Common myeloid progenitor, CD34-positive (primary cell): Measurements from ENCODE around the gene ITPK1.

Experiments used
- CTCF ChIA-PET: fragments of 350-600 bp; sonication (Branson Sonifier 250); formaldehyde crosslinking; loops from one replicate; lab custom pipeline; 2021; ENCODE audit warnings: antibody characterized with exemption; lab: Charles Lee
- POLR2A ChIA-PET: fragments of 350-600 bp; sonication (Branson Sonifier 250); formaldehyde crosslinking; loops from one replicate; lab custom pipeline; 2021; ENCODE audit warnings: antibody characterized with exemption; lab: Charles Lee
- DNase-seq, 3 donors: peaks; one replicate each; pipeline versions ENCODE4 v3.0.0 to v3.0.0-alpha.2; 2013
- H3K27ac ChIP-seq, 2 experiments: 1 replicate in 1 of 2; 2 replicates in 1 of 2; pipeline ENCODE4 v1.7.0; 2013; ENCODE audit warnings: inconsistent platforms in 2 of 2, low read length in 2 of 2, mild to moderate bottlenecking in 2 of 2, low read depth in 1 of 2, moderate library complexity in 1 of 2; ENCODE audit not compliant: severe bottlenecking in 2 of 2, insufficient read depth in 1 of 2, poor library complexity in 1 of 2
- H3K27me3 ChIP-seq, 5 experiments: replicated peaks in 2 of 5; 1 replicate in 3 of 5; 2 replicates in 2 of 5; pipeline versions ENCODE4 v1.6.1 to v1.7.0; 2013; ENCODE audit warnings: low read length in 4 of 5, mild to moderate bottlenecking in 2 of 5, moderate library complexity in 2 of 5, inconsistent platforms in 1 of 5; ENCODE audit not compliant: insufficient read depth in 5 of 5, control insufficient read depth in 4 of 5
- H3K36me3 ChIP-seq, 4 experiments: 1 replicate in 2 of 4; 2 replicates in 2 of 4; pipeline versions ENCODE4 v1.6.1 to v1.7.0; 2013; ENCODE audit warnings: low read length in 3 of 4, control low read depth in 1 of 4, mild to moderate bottlenecking in 1 of 4; ENCODE audit not compliant: control insufficient read depth in 4 of 4, insufficient read depth in 4 of 4
- H3K4me1 ChIP-seq, 4 experiments: 1 replicate in 3 of 4; 2 replicates in 1 of 4; pipeline versions ENCODE4 v1.6.1 to v1.7.1; 2013; ENCODE audit warnings: low read length in 3 of 4, mild to moderate bottlenecking in 3 of 4, control low read depth in 1 of 4, inconsistent platforms in 1 of 4, moderate library complexity in 1 of 4; ENCODE audit not compliant: control insufficient read depth in 4 of 4, insufficient read depth in 4 of 4; ENCODE audit errors: control extremely low read depth in 1 of 4
- H3K4me3 ChIP-seq, 7 experiments: 1 replicate in 4 of 7; 2 replicates in 3 of 7; pipeline versions ENCODE4 v1.5.1 to v1.7.0; 2013; ENCODE audit warnings: mild to moderate bottlenecking in 7 of 7, low read length in 6 of 7, moderate library complexity in 6 of 7, inconsistent platforms in 2 of 7, low read depth in 2 of 7, control low read depth in 1 of 7; ENCODE audit not compliant: insufficient read depth in 4 of 7, control insufficient read depth in 1 of 7; ENCODE audit errors: extremely low read depth in 1 of 7
- H3K9me3 ChIP-seq, 5 experiments: 1 replicate in 4 of 5; 2 replicates in 1 of 5; pipeline versions ENCODE4 v1.6.1 to v1.7.1; 2013; ENCODE audit warnings: low read length in 4 of 5, mild to moderate bottlenecking in 2 of 5, inconsistent platforms in 1 of 5, low read depth in 1 of 5, moderate library complexity in 1 of 5; ENCODE audit not compliant: control insufficient read depth in 4 of 5, insufficient read depth in 2 of 5; ENCODE audit errors: control extremely low read depth in 1 of 5
- WGBS: methylation state at CpG from one replicate; pipeline ENCODE4 v1.1.5; 2013; ENCODE audit not compliant: insufficient coverage; 5-methylcytosine and 5-hydroxymethylcytosine counted together

The ITPK1 gene

DNA sequence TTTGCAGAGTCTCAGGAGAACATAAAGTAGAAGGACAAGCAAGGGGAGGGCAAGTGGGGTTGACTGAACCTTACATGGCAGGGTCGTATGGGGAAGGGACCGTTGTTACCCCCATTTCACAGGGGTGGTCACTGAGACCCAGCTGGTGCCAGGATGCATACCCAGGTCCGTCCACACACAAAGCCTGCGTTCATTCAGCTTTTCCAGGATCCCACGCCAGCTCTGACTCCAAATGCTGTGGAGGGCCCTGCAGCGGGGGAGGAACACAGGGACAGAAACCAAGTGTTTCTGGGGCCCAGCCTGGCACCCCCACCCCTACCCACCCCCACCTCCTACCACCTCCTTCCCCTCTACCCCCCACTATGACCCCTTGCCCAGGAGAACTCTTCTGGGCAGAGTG lies 209.3 kb downstream of the ITPK1 start:
- Histone ChIP-seq H3K9me3 (no peaks in the 10 kb centered on the region), H3K27ac (no peak overlapping the region), H3K4me1 (no peaks in the 10 kb centered on the region), H3K27me3 (peaks cover 0 to 33% (median 18%) of the 10 kb centered on the region in 5 experiments), H3K36me3 (no peaks in the 10 kb centered on the region), H3K4me3 (no peak overlapping the region)
- WGBS = 93% methylated on average over 3 of the region's 6 CpGs
- POLR2A ChIA-PET = no interaction called here
- CTCF ChIA-PET = interaction anchor here (1.5 kb wide), 1 partner anchor 14 kb away, joined by 3 read pairs; no protein-coding TSS in a partner anchor
- DNase-seq = no peak

DNA sequence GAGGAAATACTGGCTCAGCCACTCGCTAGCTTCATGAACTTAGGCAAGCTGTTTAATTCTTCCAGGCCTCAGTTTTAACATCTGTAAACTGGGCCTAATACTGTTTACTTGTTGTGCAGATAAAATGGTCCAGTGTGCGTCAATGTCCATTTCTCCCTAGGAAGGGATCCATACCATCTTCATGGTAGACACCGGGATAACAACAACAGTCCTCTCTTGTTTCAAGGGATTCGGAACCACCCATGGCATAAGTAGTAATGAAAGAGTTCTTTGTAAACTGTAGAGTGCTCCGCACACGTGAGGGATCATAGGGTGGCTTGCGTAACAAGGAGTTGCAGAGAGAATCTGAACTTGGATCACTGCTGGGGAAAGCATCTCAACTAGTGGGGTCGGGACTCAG lies 210.1 kb downstream of the ITPK1 start:
- Histone ChIP-seq H3K4me1 (no peaks in the 10 kb centered on the region), H3K27ac (no peak overlapping the region), H3K27me3 (peaks cover 0 to 39% (median 18%) of the 10 kb centered on the region in 5 experiments), H3K9me3 (no peaks in the 10 kb centered on the region), H3K36me3 (no peaks in the 10 kb centered on the region), H3K4me3 (no peak overlapping the region)
- ChIA-PET POLR2A (no interaction called here), CTCF (interaction anchor here (1.5 kb wide), 1 partner anchor 13 kb away, joined by 3 read pairs; no protein-coding TSS in a partner anchor)
- DNase-seq = no peak
- WGBS = 95% methylated on average over 4 of the region's 8 CpGs

DNA sequence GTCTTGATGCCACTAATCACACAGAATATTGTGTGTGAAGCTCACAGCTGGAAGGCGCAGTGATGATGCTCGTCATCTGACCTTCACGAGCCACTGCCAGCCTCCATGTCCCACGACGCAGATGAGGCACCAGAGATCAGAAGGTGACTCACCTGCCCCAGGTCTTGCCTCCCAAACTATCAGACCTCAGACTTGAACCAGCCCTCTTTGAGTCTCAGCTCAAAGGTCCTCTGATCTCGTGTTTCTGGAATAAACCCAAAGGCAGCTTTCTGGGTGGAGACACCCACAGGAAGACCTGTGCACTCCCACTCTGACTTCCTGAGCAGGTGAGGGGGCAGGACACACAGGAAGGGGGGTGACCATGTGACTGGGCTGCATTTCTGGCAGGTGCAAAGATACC lies 212.4 kb downstream of the ITPK1 start:
- DNase-seq = no peak
- ChIA-PET POLR2A (no interaction called here), CTCF (no interaction called here)
- 82% methylated on average over 5 of the region's 6 CpGs for WGBS
- H3K4me1 ChIP-seq = peaks cover 0 to 3% (median 0%) of the 10 kb centered on the region in 4 experiments
- H3K27me3 ChIP-seq = peaks cover 0 to 39% (median 18%) of the 10 kb centered on the region in 5 experiments
- no peak overlapping the region for H3K4me3 ChIP-seq
- H3K27ac ChIP-seq = no peak overlapping the region
- no peaks in the 10 kb centered on the region for H3K36me3 ChIP-seq
- H3K9me3 ChIP-seq = peaks cover 0 to 2% (median 0%) of the 10 kb centered on the region in 5 experiments

DNA sequence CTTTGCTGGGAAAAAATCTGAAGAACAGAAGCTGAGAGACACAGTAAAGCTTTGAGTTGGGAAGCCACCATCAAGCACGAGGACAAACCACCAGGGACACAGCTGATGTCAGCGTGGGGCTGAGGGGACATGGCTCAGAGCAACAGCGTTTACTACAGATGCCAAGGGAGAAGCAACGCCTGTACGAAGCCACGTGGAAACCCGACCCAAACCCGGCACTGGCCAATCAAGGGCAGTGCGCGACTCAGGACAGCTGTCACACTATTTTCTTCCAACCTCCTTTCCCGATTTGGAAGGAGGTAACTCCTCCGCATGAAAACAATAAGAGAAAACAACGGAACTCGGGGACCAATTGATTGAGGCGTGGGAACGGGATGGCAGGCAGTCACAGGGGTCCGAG lies 213.0 kb downstream of the ITPK1 start:
- H3K4me3 ChIP-seq = no peak overlapping the region
- peaks cover 0 to 2% (median 0%) of the 10 kb centered on the region in 5 experiments for H3K9me3 ChIP-seq
- CTCF ChIA-PET = no interaction called here
- no peak overlapping the region for H3K27ac ChIP-seq
- H3K27me3 ChIP-seq = peaks cover 0 to 39% (median 18%) of the 10 kb centered on the region in 5 experiments
- 17% methylated on average over 13 of the region's 17 CpGs for WGBS
- no peak for DNase-seq
- H3K4me1 ChIP-seq = peaks cover 0 to 3% (median 1%) of the 10 kb centered on the region in 4 experiments
- no peaks in the 10 kb centered on the region for H3K36me3 ChIP-seq
- POLR2A ChIA-PET = no interaction called here

DNA sequence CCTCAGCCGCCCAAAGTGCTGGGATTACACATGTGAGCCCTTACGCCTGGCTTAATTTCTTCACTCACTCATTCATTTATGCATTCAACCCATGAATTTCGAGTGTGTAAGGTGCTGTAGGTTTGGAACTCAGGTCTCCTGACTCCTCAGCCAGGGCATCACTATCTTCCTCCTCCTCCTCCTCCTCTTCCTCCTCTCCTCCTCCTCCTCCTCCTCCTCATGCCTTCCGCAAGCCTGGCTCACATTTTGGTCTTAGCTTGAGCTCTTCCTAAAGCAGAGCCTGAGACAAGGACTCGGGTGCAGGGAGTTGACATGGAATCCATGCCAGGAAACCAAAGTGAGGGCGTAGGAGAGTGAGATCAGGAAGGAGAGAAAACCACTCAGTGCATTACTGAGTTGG lies 213.5 kb downstream of the ITPK1 start:
- ChIA-PET CTCF (no interaction called here), POLR2A (no interaction called here)
- DNase-seq = no peak
- Histone ChIP-seq H3K4me3 (no peak overlapping the region), H3K4me1 (peaks cover 0 to 3% (median 1%) of the 10 kb centered on the region in 4 experiments), H3K9me3 (peaks cover 0 to 2% (median 0%) of the 10 kb centered on the region in 5 experiments), H3K27ac (no peak overlapping the region), H3K27me3 (peaks cover 0 to 37% (median 17%) of the 10 kb centered on the region in 5 experiments), H3K36me3 (no peaks in the 10 kb centered on the region)
- WGBS = 69% methylated on average over 3 of the region's 6 CpGs

DNA sequence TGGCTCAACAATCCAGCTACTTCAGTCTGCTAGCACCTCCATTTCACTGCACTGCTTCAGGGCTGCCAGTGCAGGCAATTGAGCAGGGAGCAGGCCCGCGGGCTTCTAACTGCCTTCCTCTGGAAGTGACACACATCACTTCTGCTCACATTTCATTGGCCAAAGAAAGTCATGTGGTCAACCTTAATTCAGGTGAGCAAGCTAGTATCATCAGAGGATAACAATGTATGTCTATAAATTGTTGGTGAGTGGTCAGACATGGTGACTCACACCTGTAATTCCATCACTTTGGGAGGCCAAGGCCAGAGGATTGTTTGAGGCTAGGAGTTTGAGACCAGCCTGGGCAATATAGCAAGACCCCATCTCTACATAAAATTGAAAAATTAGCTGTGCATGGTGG lies 215.1 kb downstream of the ITPK1 start:
- Histone ChIP-seq H3K27me3 (peaks cover 0 to 34% (median 14%) of the 10 kb centered on the region in 5 experiments), H3K4me3 (no peak overlapping the region), H3K9me3 (peaks cover 0 to 2% (median 0%) of the 10 kb centered on the region in 5 experiments), H3K36me3 (no peaks in the 10 kb centered on the region), H3K4me1 (peaks cover 0 to 3% (median 1%) of the 10 kb centered on the region in 4 experiments), H3K27ac (no peak overlapping the region)
- WGBS = 100% methylated on average over 2 of the region's 2 CpGs
- ChIA-PET CTCF (no interaction called here), POLR2A (interaction anchor here (0.6 kb wide), 1 partner anchor 41 kb away, joined by 3 read pairs; no protein-coding TSS in a partner anchor)
- DNase-seq = no peak

DNA sequence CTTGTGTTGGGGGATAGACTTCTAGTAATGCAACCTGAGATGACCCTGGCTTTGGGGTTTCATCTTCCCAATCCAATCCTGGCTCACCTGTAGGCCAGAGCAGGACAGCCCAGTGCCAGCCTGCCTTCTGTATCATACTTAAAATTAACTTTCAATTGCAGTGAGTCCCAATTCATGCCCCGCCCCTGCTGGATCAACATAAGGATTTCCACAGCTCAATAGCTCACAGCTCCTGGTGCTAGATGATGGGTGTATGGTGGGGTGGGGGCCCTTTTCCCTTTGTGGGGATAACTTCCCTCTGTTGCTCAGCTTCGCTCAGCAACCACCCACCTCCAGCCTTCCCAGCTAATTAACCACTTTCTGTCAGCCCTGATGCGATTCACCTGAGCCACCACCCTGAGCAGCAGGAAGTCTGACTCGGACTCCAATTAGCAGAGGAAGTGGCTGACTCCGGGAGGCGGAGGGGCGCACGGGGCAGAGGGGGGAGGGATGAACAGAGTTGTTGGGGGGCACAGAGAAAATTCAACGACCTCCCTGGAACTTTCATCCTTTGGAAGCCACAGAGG lies 217.1 kb downstream of the ITPK1 start:
- POLR2A ChIA-PET = no interaction called here
- DNase-seq = no peak
- Histone ChIP-seq H3K27me3 (peaks cover 0 to 25% (median 12%) of the 10 kb centered on the region in 5 experiments), H3K36me3 (no peaks in the 10 kb centered on the region), H3K4me3 (no peak overlapping the region), H3K4me1 (peaks cover 0 to 3% (median 1%) of the 10 kb centered on the region in 4 experiments), H3K9me3 (peaks cover 0 to 7% (median 3%) of the 10 kb centered on the region in 5 experiments), H3K27ac (no peak overlapping the region)
- 2% methylated on average over 5 of the region's 9 CpGs for WGBS
- CTCF ChIA-PET = no interaction called here
